Stimulated activated CD8-positive, alpha-beta memory T cell treated with anti-CD3 and anti-CD28 coated beads, Interleukin-7, amount 100 ng/mL, for 48 hours (primary cell): ENCODE measurements around the gene CKMT2.

Experiments
- DNase-seq, 2 donors: peaks; one replicate each; pipeline ENCODE4 v3.0.0-alpha.2; 2020; ENCODE audit warnings: low read depth in 1 of 2; ENCODE audit errors: extremely low read depth in 1 of 2

The CKMT2 gene

GRCh38 chr5:81302596-81302995 is 69.5 kb downstream of the CKMT2 start:
- DNase-seq, result no peak

- DNase-seq, result no peak
Observed at GRCh38 chr5:81303563-81303962, 70.4 kb downstream of the CKMT2 start.

- no peak for DNase-seq
Observed at GRCh38 chr5:81305785-81306184, 72.7 kb downstream of the CKMT2 start.

- no peak for DNase-seq
Observed at GRCh38 chr5:81308836-81309235, 75.7 kb downstream of the CKMT2 start.

GRCh38 chr5:81310402-81311063 is 77.4 kb downstream of the CKMT2 start:
- no peak for DNase-seq

GRCh38 chr5:81313278-81313677 is 80.2 kb downstream of the CKMT2 start:
- no peak for DNase-seq

- no peak for DNase-seq
Observed at GRCh38 chr5:81313686-81314085, 80.6 kb downstream of the CKMT2 start.

- DNase-seq, result no peak
Observed at GRCh38 chr5:81314581-81314980, 81.5 kb downstream of the CKMT2 start.

- no peak for DNase-seq
Observed at GRCh38 chr5:81315336-81315735, 82.2 kb downstream of the CKMT2 start.

GRCh38 chr5:81315830-81316229 is 82.7 kb downstream of the CKMT2 start:
- DNase-seq, result no peak
